Adipocyte (in vitro differentiated cells): ENCODE results near the gene CENPB.

Experiments
- DNase-seq: peaks from one replicate; pipeline ENCODE4 v3.0.0-alpha.2; 2015; ENCODE audit warnings: low read depth
- H3K27me3 ChIP-seq: replicated peaks from 2 replicates; pipeline ENCODE4 v1.7.0; 2013; ENCODE audit warnings: mild to moderate bottlenecking, low read length, moderate library complexity; ENCODE audit not compliant: control insufficient read depth, insufficient read depth
- H3K36me3 ChIP-seq: 2 replicates; pipeline ENCODE4 v1.7.0; 2013; ENCODE audit warnings: low read length, mild to moderate bottlenecking, moderate library complexity; ENCODE audit not compliant: control insufficient read depth, insufficient read depth, severe bottlenecking
- H3K4me1 ChIP-seq: 2 replicates; pipeline ENCODE4 v1.7.0; 2013; ENCODE audit warnings: mild to moderate bottlenecking, low read length, moderate library complexity; ENCODE audit not compliant: control insufficient read depth, insufficient read depth
- H3K4me3 ChIP-seq: 2 replicates; pipeline ENCODE4 v1.7.0; 2013; ENCODE audit warnings: mild to moderate bottlenecking, low read length, moderate library complexity
- H3K9ac ChIP-seq: 2 replicates; pipeline ENCODE4 v1.7.0; 2013; ENCODE audit warnings: mild to moderate bottlenecking, low read length, moderate library complexity
- H3K9me3 ChIP-seq: 2 replicates; pipeline ENCODE4 v1.7.0; 2013; ENCODE audit warnings: mild to moderate bottlenecking, low read length, moderate library complexity; ENCODE audit not compliant: control insufficient read depth

The CENPB gene

GRCh38 chr20:3741836-3742458 lies 44.6 kb downstream of the CENPB start:
- H3K9me3 ChIP-seq, result no peaks in the 10 kb centered on the region

GRCh38 chr20:3740615-3741301 lies 45.8 kb downstream of the CENPB start:
- no peak overlapping the region for H3K9ac ChIP-seq
- peaks cover 4% of the 10 kb centered on the region for H3K27me3 ChIP-seq
- no peaks in the 10 kb centered on the region for H3K36me3 ChIP-seq
- peaks cover 17% of the 10 kb centered on the region for H3K4me1 ChIP-seq
- H3K4me3 ChIP-seq, result no peak overlapping the region
- no peak for DNase-seq
- H3K9me3 ChIP-seq, result no peaks in the 10 kb centered on the region

More at GRCh38 chr20:3741836-3742458, 44.6 kb downstream of the CENPB start:
- H3K36me3 ChIP-seq, result no peaks in the 10 kb centered on the region
- H3K27me3 ChIP-seq, result peaks cover 9% of the 10 kb centered on the region
- H3K9ac ChIP-seq, result no peak overlapping the region
- peaks cover 17% of the 10 kb centered on the region for H3K4me1 ChIP-seq
- no peak for DNase-seq
- H3K4me3 ChIP-seq, result no peak overlapping the region

GRCh38 chr20:3739926-3740451 lies 46.6 kb downstream of the CENPB start:
- Histone ChIP-seq H3K27me3 (peaks cover 4% of the 10 kb centered on the region), H3K9ac (no peak overlapping the region), H3K36me3 (no peaks in the 10 kb centered on the region), H3K4me1 (peaks cover 17% of the 10 kb centered on the region), H3K4me3 (no peak overlapping the region), H3K9me3 (no peaks in the 10 kb centered on the region)
- DNase-seq, result no peak

GRCh38 chr20:3739054-3739925 lies 47.2 kb downstream of the CENPB start:
- Histone ChIP-seq H3K9me3 (no peaks in the 10 kb centered on the region), H3K36me3 (no peaks in the 10 kb centered on the region), H3K4me3 (no peak overlapping the region), H3K9ac (no peak overlapping the region), H3K27me3 (peaks cover 6% of the 10 kb centered on the region), H3K4me1 (peaks cover 17% of the 10 kb centered on the region)
- no peak for DNase-seq

- no peaks in the 10 kb centered on the region for H3K36me3 ChIP-seq
- H3K4me3 ChIP-seq, result no peak overlapping the region
- no peak overlapping the region for H3K9ac ChIP-seq
- H3K4me1 ChIP-seq, result peaks cover 17% of the 10 kb centered on the region
- no peak for DNase-seq
- no peaks in the 10 kb centered on the region for H3K9me3 ChIP-seq
- peaks cover 11% of the 10 kb centered on the region for H3K27me3 ChIP-seq
Observed at GRCh38 chr20:3738111-3739053, 48.2 kb downstream of the CENPB start.

GRCh38 chr20:3735768-3736167 lies 50.8 kb downstream of the CENPB start:
- Histone ChIP-seq H3K4me3 (no peak overlapping the region), H3K27me3 (peaks cover 29% of the 10 kb centered on the region), H3K36me3 (no peaks in the 10 kb centered on the region), H3K9me3 (no peaks in the 10 kb centered on the region), H3K9ac (no peak overlapping the region), H3K4me1 (peaks cover 17% of the 10 kb centered on the region)
- DNase-seq, result no peak

- no peaks in the 10 kb centered on the region for H3K36me3 ChIP-seq
- H3K27me3 ChIP-seq, result peaks cover 29% of the 10 kb centered on the region
- no peak overlapping the region for H3K9ac ChIP-seq
- DNase-seq, result no peak
- no peak overlapping the region for H3K4me3 ChIP-seq
- no peaks in the 10 kb centered on the region for H3K9me3 ChIP-seq
- H3K4me1 ChIP-seq, result peaks cover 15% of the 10 kb centered on the region
Observed at GRCh38 chr20:3734111-3734843, 52.3 kb downstream of the CENPB start.
